H1 (cell line): ENCODE data around the gene ATG5. TPM values are rescaled to one million over a fixed set of nuclear protein-coding genes. Genes with fewer than 3 reads are reported as not detected.

Experiments
- CTCF ChIA-PET: fragments of 300-600 bp; sonication (Branson Sonifier 250); formaldehyde crosslinking; loops from one replicate; lab custom pipeline; 2021; ENCODE audit not compliant: partially characterized antibody; lab: Charles Lee
- POLR2A ChIA-PET: fragments of 300-600 bp; sonication (Branson Sonifier 250); formaldehyde crosslinking; loops from one replicate; lab custom pipeline; 2021; ENCODE audit warnings: inconsistent platforms; ENCODE audit not compliant: partially characterized antibody; lab: Charles Lee
- DNase-seq, 2 experiments: peaks; one replicate each; pipeline versions ENCODE4 v3.0.0 to v3.0.0-alpha.2; 2010 to 2022; ENCODE audit warnings: low spot score in 2 of 2, low read depth in 1 of 2, mixed read lengths in 1 of 2
- FAIRE-seq: peaks from 2 replicates; lab custom pipeline; 2011; peaks lifted over from hg19 to GRCh38; lab: Jason Lieb, UNC
- H2AFZ ChIP-seq: 2 replicates; pipeline ENCODE4 v1.8.1; 2012; ENCODE audit warnings: low read length, inconsistent platforms
- H2AK5ac ChIP-seq: 2 replicates; pipeline ENCODE4 v1.6.1; 2013; ENCODE audit warnings: low read depth, low read length
- H2BK120ac ChIP-seq: replicated peaks from 2 replicates; pipeline ENCODE3; 2013; ENCODE audit warnings: low read depth, low read length, inconsistent platforms
- H2BK12ac ChIP-seq: 2 replicates; pipeline ENCODE4 v1.6.1; 2013; ENCODE audit warnings: low read depth, low read length
- H2BK15ac ChIP-seq: 2 replicates; pipeline ENCODE4 v1.6.1; 2013; ENCODE audit warnings: low read length
- H2BK20ac ChIP-seq: 2 replicates; pipeline ENCODE4 v1.6.1; 2013; ENCODE audit warnings: low read length
- H2BK5ac ChIP-seq: 2 replicates; pipeline ENCODE4 v1.6.1; 2013; ENCODE audit warnings: low read depth, low read length
- H3K14ac ChIP-seq: 2 replicates; pipeline ENCODE4 v1.6.1; 2013; ENCODE audit warnings: inconsistent platforms; ENCODE audit not compliant: insufficient read length
- H3K18ac ChIP-seq: 2 replicates; pipeline ENCODE4 v1.6.1; 2013; ENCODE audit warnings: low read length; ENCODE audit errors: extremely low read depth
- H3K23ac ChIP-seq: 2 replicates; pipeline ENCODE4 v1.6.1; 2013; ENCODE audit warnings: inconsistent platforms; ENCODE audit not compliant: insufficient read length
- H3K23me2 ChIP-seq: 2 replicates; pipeline ENCODE4 v1.6.1; 2013; ENCODE audit warnings: low read depth, low read length
- H3K27ac ChIP-seq: 2 replicates; pipeline ENCODE4 v1.6.1; 2011; ENCODE audit warnings: low read depth, low read length, inconsistent platforms
- H3K27me3 ChIP-seq, 4 experiments: replicated peaks in 1 of 4; 1 replicate in 1 of 4; 2 replicates in 3 of 4; pipeline versions ENCODE4 v1.6.1 to v1.8.1; 2011 to 2013; ENCODE audit warnings: low read length in 3 of 4, mild to moderate bottlenecking in 3 of 4, inconsistent platforms in 2 of 4, mixed read lengths in 2 of 4, moderate library complexity in 1 of 4; ENCODE audit not compliant: control insufficient read depth in 3 of 4, insufficient read depth in 3 of 4; ENCODE audit errors: extremely low read depth in 1 of 4
- H3K36me3 ChIP-seq, 4 experiments: 2 replicates each; pipeline versions ENCODE4 v1.6.1 to v1.8.1; 2011 to 2013; ENCODE audit warnings: mild to moderate bottlenecking in 4 of 4, low read length in 3 of 4, moderate library complexity in 2 of 4, control low read depth in 1 of 4, inconsistent platforms in 1 of 4; ENCODE audit not compliant: insufficient read depth in 4 of 4, control insufficient read depth in 2 of 4
- H3K4ac ChIP-seq: replicated peaks from 2 replicates; pipeline ENCODE3; 2013; ENCODE audit warnings: low read length, low read depth, mixed read lengths, inconsistent platforms; ENCODE audit not compliant: insufficient read length
- H3K4me1 ChIP-seq, 4 experiments: replicated peaks in 1 of 4; 1 replicate in 1 of 4; 2 replicates in 3 of 4; pipeline versions ENCODE4 v1.6.1 to v1.8.1; 2011 to 2013; ENCODE audit warnings: low read length in 3 of 4, inconsistent platforms in 2 of 4, mixed read lengths in 1 of 4; ENCODE audit not compliant: insufficient read depth in 4 of 4, control insufficient read depth in 3 of 4
- H3K4me2 ChIP-seq, 2 experiments: 2 replicates each; pipeline versions ENCODE4 v1.6.1 to v1.8.1; 2011 to 2013; ENCODE audit warnings: low read depth in 2 of 2, low read length in 2 of 2, control low read depth in 1 of 2, inconsistent platforms in 1 of 2, mild to moderate bottlenecking in 1 of 2; ENCODE audit not compliant: insufficient read depth in 1 of 2
- H3K4me3 ChIP-seq, 4 experiments: fragments of 200-600, 300-600 bp in 1 of 4; sonication (generic), shearing (Covaris generic), sonication (Bioruptor Twin) in 1 of 4; 2 replicates each; pipeline versions ENCODE4 v1.5.1 to v1.8.1; 2011 to 2016; ENCODE audit warnings: low read length in 4 of 4, low read depth in 3 of 4, control low read depth in 2 of 4, inconsistent platforms in 2 of 4, mild to moderate bottlenecking in 2 of 4, mixed read lengths in 1 of 4, moderate library complexity in 1 of 4; ENCODE audit not compliant: insufficient read depth in 2 of 4; ENCODE audit errors: extremely low read depth in 1 of 4
- H3K56ac ChIP-seq: replicated peaks from 2 replicates; pipeline ENCODE3; 2013; ENCODE audit warnings: low read depth, mild to moderate bottlenecking, mixed read lengths, low read length, inconsistent platforms; ENCODE audit not compliant: insufficient read length
- H3K79me1 ChIP-seq: 2 replicates; pipeline ENCODE4 v1.6.1; 2013; ENCODE audit warnings: low read depth, low read length, control low read depth
- H3K79me2 ChIP-seq, 2 experiments: 2 replicates each; pipeline versions ENCODE4 v1.6.1 to v1.8.1; 2012 to 2013; ENCODE audit warnings: low read length in 2 of 2, mild to moderate bottlenecking in 2 of 2, inconsistent platforms in 1 of 2; ENCODE audit not compliant: insufficient read depth in 2 of 2, control insufficient read depth in 1 of 2
- H3K9ac ChIP-seq, 4 experiments: replicated peaks in 1 of 4; 1 replicate in 1 of 4; 2 replicates in 3 of 4; pipeline versions ENCODE4 v1.6.1 to v1.8.1; 2011 to 2013; ENCODE audit warnings: low read depth in 3 of 4, low read length in 3 of 4, control low read depth in 2 of 4, mild to moderate bottlenecking in 2 of 4, moderate library complexity in 2 of 4, inconsistent platforms in 1 of 4; ENCODE audit errors: extremely low read depth in 1 of 4
- H3K9me3 ChIP-seq, 2 experiments: 2 replicates each; pipeline versions ENCODE4 v1.6.1 to v1.8.1; 2012 to 2013; ENCODE audit warnings: mild to moderate bottlenecking in 2 of 2, moderate library complexity in 2 of 2, control low read depth in 1 of 2, inconsistent platforms in 1 of 2, low read depth in 1 of 2, low read length in 1 of 2, mixed read lengths in 1 of 2; ENCODE audit not compliant: insufficient read depth in 2 of 2
- H4K20me1 ChIP-seq, 2 experiments: replicated peaks in 1 of 2; 2 replicates each; pipeline versions ENCODE3 to v1.8.1; 2011 to 2013; ENCODE audit warnings: inconsistent platforms in 2 of 2, low read length in 2 of 2, mild to moderate bottlenecking in 1 of 2; ENCODE audit not compliant: insufficient read depth in 2 of 2, control insufficient read depth in 1 of 2
- H4K5ac ChIP-seq: 2 replicates; pipeline ENCODE4 v1.6.1; 2013; ENCODE audit warnings: low read length, low read depth, mixed read lengths, inconsistent platforms; ENCODE audit not compliant: insufficient read length
- H4K8ac ChIP-seq: 2 replicates; pipeline ENCODE4 v1.8.0; 2013; ENCODE audit warnings: mild to moderate bottlenecking, moderate library complexity, low read length, inconsistent platforms; ENCODE audit not compliant: insufficient read depth; ENCODE audit errors: extremely low read depth
- H4K91ac ChIP-seq: replicated peaks from 2 replicates; pipeline ENCODE3; 2013; ENCODE audit warnings: low read length, mixed read lengths, inconsistent platforms; ENCODE audit not compliant: insufficient read length
- BACH1 ChIP-seq: IDR thresholded peaks from 2 replicates; pipeline ENCODE4 v1.6.1; 2012; ENCODE audit warnings: low read length, improper control_type of control experiment
- CHD2 ChIP-seq: IDR thresholded peaks from 2 replicates; pipeline ENCODE4 v1.6.1; 2012; ENCODE audit warnings: low read length, improper control_type of control experiment
- CREB1 ChIP-seq: IDR thresholded peaks from 2 replicates; pipeline ENCODE4 v1.6.1; 2012; ENCODE audit warnings: inconsistent platforms
- JUND ChIP-seq: IDR thresholded peaks from 2 replicates; pipeline ENCODE4 v1.6.1; 2011; ENCODE audit warnings: mild to moderate bottlenecking, improper control_type of control experiment, low read length
- KDM1A ChIP-seq: fragments of 200-600, 300-600 bp; sonication (generic); IDR thresholded peaks from 2 replicates; pipeline ENCODE4 v1.7.1; 2016; ENCODE audit warnings: mild to moderate bottlenecking, low read length, borderline replicate concordance
- KDM4A ChIP-seq: IDR thresholded peaks from one replicate; pipeline ENCODE4 v1.7.1; 2012; ENCODE audit warnings: low read depth, mild to moderate bottlenecking, moderate library complexity, low read length, inconsistent platforms; ENCODE audit not compliant: severe bottlenecking
- KDM5A ChIP-seq: fragments of 200-600 bp; IDR thresholded peaks from 2 replicates; pipeline ENCODE4 v1.7.1; 2012; ENCODE audit warnings: mild to moderate bottlenecking, low read length, inconsistent platforms, mixed read lengths
- POLR2AphosphoS5 ChIP-seq: IDR thresholded peaks from 2 replicates; pipeline ENCODE4 v1.6.1; 2011; ENCODE audit warnings: low read depth, low read length
- RAD21 ChIP-seq, 2 experiments: IDR thresholded peaks in 1 of 2; conservative IDR thresholded peaks in 1 of 2; 2 replicates each; pipeline ENCODE4 v1.6.1; 2011; ENCODE audit warnings: low read depth in 2 of 2, low read length in 2 of 2, improper control_type of control experiment in 1 of 2, inconsistent platforms in 1 of 2, mild to moderate bottlenecking in 1 of 2, moderate library complexity in 1 of 2
- SIN3A ChIP-seq, 2 experiments: IDR thresholded peaks in 1 of 2; conservative IDR thresholded peaks in 1 of 2; 2 replicates each; pipeline ENCODE4 v1.6.1; 2011 to 2012; ENCODE audit warnings: low read length in 2 of 2, improper control_type of control experiment in 1 of 2, low read depth in 1 of 2, mild to moderate bottlenecking in 1 of 2
- SRF ChIP-seq: IDR thresholded peaks from 2 replicates; pipeline ENCODE4 v1.6.1; 2011; ENCODE audit warnings: mild to moderate bottlenecking, low read depth, low read length, moderate library complexity
- SUZ12 ChIP-seq: fragments of 200-600 bp; sonication (generic); IDR thresholded peaks from 2 replicates; pipeline ENCODE4 v1.6.1; 2012; ENCODE audit warnings: mild to moderate bottlenecking, inconsistent platforms, low read length, moderate library complexity, mixed read lengths
- TEAD4 ChIP-seq: IDR thresholded peaks from 2 replicates; pipeline ENCODE4 v1.6.1; 2012; ENCODE audit warnings: low read depth, low read length, inconsistent platforms, mixed read lengths
- ZNF274 ChIP-seq: IDR thresholded peaks from 2 replicates; pipeline ENCODE4 v1.7.0; 2012; ENCODE audit warnings: low read length, borderline replicate concordance; ENCODE audit errors: extremely low read depth
- WGBS, 2 experiments: shearing (Covaris generic) in 1 of 2; methylation state at CpG; one replicate each; pipeline versions ENCODE4 v1.1.6 to v1.1.7; 2013 to 2015; ENCODE audit warnings: low lambda C conversion rate in 2 of 2, mixed read lengths in 2 of 2, inconsistent platforms in 1 of 2, low coverage in 1 of 2, missing lambda C conversion rate in 1 of 2; ENCODE audit not compliant: insufficient replicate concordance in 2 of 2, insufficient coverage in 1 of 2, insufficient read length in 1 of 2; ENCODE audit errors: extremely low coverage in 1 of 2, missing lambda C conversion rate in 1 of 2; 5-methylcytosine and 5-hydroxymethylcytosine counted together
- polyA plus RNA-seq, 7 experiments: library from polyadenylated mRNA; depleted of rRNA in 3 of 7; stranded (reverse) in 5 of 7; unstranded in 2 of 7; fragments of >200 nt in 5 of 7; fragments of 200-250 nt in 2 of 7; gene quantifications; 1 replicate in 5 of 7; 2 replicates in 1 of 7; 4 replicates in 1 of 7; pipeline versions ENCODE4 v1.2.1 to v1.2.3, GENCODE V29; 2011 to 2013; ENCODE audit warnings: missing spikeins in 2 of 7, mixed read lengths in 2 of 7
- total RNA-seq: library from RNA; stranded (reverse); fragmentation: NEBNext Ultra II Directional; extraction: Animal tissue kit (Norgen Biotek cat#: 25700); gene quantifications from 2 replicates; pipeline ENCODE4 v1.2.1, GENCODE V29; 2021

The ATG5 gene
- total and polyA plus RNA-seq, 2 of the 8 experiments (the other 6 are each of a cell fraction or from before 2014, with no cell fraction given) = 18.2 to 39.0 TPM

GRCh38 chr6:106149472-106150069, 176.0 kb downstream of the ATG5 start:
- H4K5ac ChIP-seq = no peak overlapping the region
- H2AK5ac ChIP-seq = no peak overlapping the region
- H3K23ac ChIP-seq = no peak overlapping the region
- no peak overlapping the region for H2BK120ac ChIP-seq
- 64% methylated on average over 1 of the region's 1 CpG; no CpG with 5 or more reads in 1 of the 2 experiments for WGBS, 2 experiments
- H3K36me3 ChIP-seq = no peaks in the 10 kb centered on the region
- H2AFZ ChIP-seq = no peak overlapping the region
- H3K9ac ChIP-seq = no peak overlapping the region
- ChIA-PET POLR2A (no interaction called here), CTCF (interaction anchor here (1.3 kb wide), 1 partner anchor 14 kb away, joined by 3 read pairs; no protein-coding TSS in a partner anchor)
- no peak overlapping the region for H3K56ac ChIP-seq
- H3K18ac ChIP-seq = no peak overlapping the region
- FAIRE-seq (no peak), DNase-seq (no peak)
- no peak overlapping the region for H4K91ac ChIP-seq
- 0 out of 2 replicates have a peak overlapping the region, but pooled peaks have one; percentile 8 for H2BK15ac ChIP-seq
- H3K4me2 ChIP-seq = no peak overlapping the region
- no peak overlapping the region for H3K14ac ChIP-seq
- no peaks in the 10 kb centered on the region for H4K20me1 ChIP-seq
- no peak overlapping the region for H2BK12ac ChIP-seq
- H3K27me3 ChIP-seq = no peaks in the 10 kb centered on the region
- H3K23me2 ChIP-seq = peaks cover 3% of the 10 kb centered on the region; the same call in 1 of the 2 replicates
- no peak overlapping the region for H3K4ac ChIP-seq
- no peaks in the 10 kb centered on the region for H3K79me2 ChIP-seq
- H3K4me1 ChIP-seq = peaks cover 0 to 8% (median 2%) of the 10 kb centered on the region in 4 experiments; a peak in 2 of 7 replicates
- no peaks in the 10 kb centered on the region for H3K79me1 ChIP-seq
- no peak overlapping the region for H2BK5ac ChIP-seq
- H3K4me3 ChIP-seq = no peak overlapping the region
- H2BK20ac ChIP-seq = no peak overlapping the region
- no peaks in the 10 kb centered on the region for H3K9me3 ChIP-seq
- no peak overlapping the region for H3K27ac ChIP-seq
- no peak overlapping the region for H4K8ac ChIP-seq
- TF ChIP-seq KDM4A = no peak
- TF ChIP-seq KDM1A = no peak
- TF ChIP-seq BACH1 = no peak
- TF ChIP-seq POLR2AphosphoS5 = no peak
- TF ChIP-seq RAD21 (IDR thresholded peaks at IDR 0.05 in 1 of 2, conservative IDR thresholded peaks at IDR 0.05 in 1 of 2; ENCODE audit: low read depth in 2 of 2, low read length in 2 of 2) = no peak
- no peak for TF ChIP-seq SUZ12
- TF ChIP-seq SIN3A (conservative IDR thresholded peaks at IDR 0.05 in 1 of 2, IDR thresholded peaks at IDR 0.05 in 1 of 2; ENCODE audit: low read depth in 1 of 2, low read length in 2 of 2) = no peak
- no peak for TF ChIP-seq CHD2
- TF ChIP-seq JUND = no peak
- TF ChIP-seq CREB1 = no peak
- TF ChIP-seq ZNF274 = no peak
- TF ChIP-seq KDM5A = no peak
- no peak for TF ChIP-seq TEAD4
- no peak for TF ChIP-seq SRF
